HUES48 (cell line): ENCODE results near the gene GFRA4.
A peak's percentile ranks its signal among the peaks of the same experiment; 100 is the strongest.

ENCODE experiments used
- H3K27ac ChIP-seq: one replicate; pipeline ENCODE4 v1.7.0; 2013; ENCODE audit warnings: low read depth, low read length, inconsistent platforms
- H3K27me3 ChIP-seq: 2 replicates; pipeline ENCODE4 v1.6.1; 2013; ENCODE audit warnings: mild to moderate bottlenecking, low read length; ENCODE audit not compliant: control insufficient read depth, insufficient read depth
- H3K36me3 ChIP-seq: 2 replicates; pipeline ENCODE4 v1.6.1; 2013; ENCODE audit warnings: low read length; ENCODE audit not compliant: control insufficient read depth, insufficient read depth
- H3K4me1 ChIP-seq: 2 replicates; pipeline ENCODE4 v1.6.1; 2013; ENCODE audit warnings: mild to moderate bottlenecking, low read length; ENCODE audit not compliant: control insufficient read depth, insufficient read depth
- H3K4me3 ChIP-seq: 2 replicates; pipeline ENCODE4 v1.5.1; 2013; ENCODE audit warnings: mild to moderate bottlenecking, low read depth, low read length
- H3K9ac ChIP-seq: 2 replicates; pipeline ENCODE4 v1.6.1; 2013; ENCODE audit warnings: mild to moderate bottlenecking, low read depth, low read length, moderate library complexity
- H3K9me3 ChIP-seq: 2 replicates; pipeline ENCODE4 v1.6.1; 2013; ENCODE audit warnings: low read length; ENCODE audit not compliant: control insufficient read depth, insufficient read depth

Gene GFRA4

DNA sequence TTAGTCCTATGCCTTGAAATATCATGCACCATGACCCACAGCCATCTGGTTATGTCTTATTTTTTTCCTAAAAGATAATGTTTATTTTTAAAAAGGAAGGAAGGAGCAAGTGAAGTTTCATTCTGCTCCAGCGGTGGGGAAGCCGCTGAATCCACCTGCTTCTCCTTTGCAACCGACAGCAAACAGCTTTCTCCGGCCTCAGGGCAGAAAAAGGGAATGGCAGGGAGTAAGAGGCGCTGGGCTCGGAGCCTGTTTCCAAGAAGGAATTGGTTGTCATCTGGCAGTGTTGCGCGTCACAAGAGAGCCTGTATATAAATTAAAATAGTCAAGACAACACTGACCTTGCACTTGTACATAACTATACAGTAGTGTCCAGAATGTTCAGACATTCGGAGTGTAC, 14.2 kb downstream of the GFRA4 start:
- Histone ChIP-seq H3K27ac (no peak overlapping the region), H3K4me3 (no peak overlapping the region), H3K9me3 (no peaks in the 10 kb centered on the region), H3K27me3 (no peaks in the 10 kb centered on the region), H3K9ac (no peak overlapping the region), H3K4me1 (peaks cover 3% of the 10 kb centered on the region; the same call in 1 of the 2 replicates), H3K36me3 (peaks cover 11% of the 10 kb centered on the region)

DNA sequence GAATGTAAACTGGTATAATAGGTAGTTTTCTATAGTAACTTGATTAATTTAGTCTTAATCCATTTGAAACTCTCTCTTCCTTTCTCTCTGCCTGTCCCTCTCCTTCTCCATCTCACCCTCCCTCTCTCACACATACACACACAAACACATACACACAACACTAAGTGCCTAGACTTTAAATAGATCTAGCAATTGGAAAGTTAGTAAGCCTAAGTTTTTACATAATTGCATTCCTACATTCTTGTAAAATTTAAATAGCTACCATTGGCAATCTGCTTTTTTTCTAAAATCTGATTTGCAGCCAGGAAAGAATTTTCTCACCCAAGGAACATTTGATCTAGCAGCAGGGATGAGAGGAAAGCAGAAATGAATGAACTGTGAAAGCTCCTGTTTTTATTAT, 15.7 kb downstream of the GFRA4 start:
- H3K9ac ChIP-seq: no peak overlapping the region
- peaks cover 11% of the 10 kb centered on the region for H3K36me3 ChIP-seq
- H3K4me1 ChIP-seq: no peaks in the 10 kb centered on the region
- no peaks in the 10 kb centered on the region for H3K27me3 ChIP-seq
- H3K27ac ChIP-seq: no peak overlapping the region
- no peak overlapping the region for H3K4me3 ChIP-seq
- no peaks in the 10 kb centered on the region for H3K9me3 ChIP-seq

DNA sequence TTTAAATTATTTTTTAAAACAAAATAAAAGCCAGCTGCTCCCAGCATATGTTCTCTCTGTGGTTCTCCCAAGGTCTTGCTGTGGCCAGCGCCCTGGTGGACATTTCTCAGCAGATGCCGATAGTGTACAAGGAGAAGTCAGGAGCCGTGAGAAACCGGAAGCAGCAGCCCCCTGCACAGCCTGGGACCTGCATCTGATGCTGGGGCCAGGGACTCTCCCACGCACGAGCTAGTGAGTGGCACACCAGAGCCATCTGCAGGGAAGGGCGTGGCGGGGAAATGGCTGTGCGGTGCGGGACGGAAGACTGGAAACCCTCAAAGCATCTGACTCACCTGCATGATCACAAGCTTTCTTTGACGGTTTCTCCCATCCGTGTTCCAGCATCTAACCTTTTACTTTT, 16.5 kb downstream of the GFRA4 start:
- Histone ChIP-seq H3K9ac (no peak overlapping the region), H3K4me1 (no peaks in the 10 kb centered on the region), H3K9me3 (no peaks in the 10 kb centered on the region), H3K4me3 (no peak overlapping the region), H3K36me3 (peaks cover 11% of the 10 kb centered on the region), H3K27ac (no peak overlapping the region), H3K27me3 (no peaks in the 10 kb centered on the region)

DNA sequence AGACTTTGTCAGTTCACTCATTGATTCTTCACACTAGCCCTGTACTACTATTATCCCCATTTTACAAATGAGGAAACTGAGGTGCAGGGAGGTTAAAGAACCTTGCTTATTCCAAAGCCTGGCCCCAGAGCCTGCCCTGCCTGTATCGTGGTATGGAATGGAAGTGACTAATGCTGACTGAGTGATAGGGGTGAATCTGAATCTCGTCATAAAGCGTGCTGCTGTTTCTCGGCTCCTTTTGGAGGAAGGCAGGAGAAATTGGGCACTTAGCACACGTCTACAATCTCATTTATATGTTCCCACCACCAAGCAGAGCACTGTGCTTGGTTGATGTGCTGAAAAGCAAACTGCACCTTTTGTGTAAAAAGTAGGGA, 17.1 kb downstream of the GFRA4 start:
- Histone ChIP-seq H3K4me3 (no peak overlapping the region), H3K9me3 (no peaks in the 10 kb centered on the region), H3K9ac (no peak overlapping the region), H3K4me1 (no peaks in the 10 kb centered on the region), H3K27me3 (no peaks in the 10 kb centered on the region), H3K36me3 (peaks cover 11% of the 10 kb centered on the region), H3K27ac (no peak overlapping the region)

DNA sequence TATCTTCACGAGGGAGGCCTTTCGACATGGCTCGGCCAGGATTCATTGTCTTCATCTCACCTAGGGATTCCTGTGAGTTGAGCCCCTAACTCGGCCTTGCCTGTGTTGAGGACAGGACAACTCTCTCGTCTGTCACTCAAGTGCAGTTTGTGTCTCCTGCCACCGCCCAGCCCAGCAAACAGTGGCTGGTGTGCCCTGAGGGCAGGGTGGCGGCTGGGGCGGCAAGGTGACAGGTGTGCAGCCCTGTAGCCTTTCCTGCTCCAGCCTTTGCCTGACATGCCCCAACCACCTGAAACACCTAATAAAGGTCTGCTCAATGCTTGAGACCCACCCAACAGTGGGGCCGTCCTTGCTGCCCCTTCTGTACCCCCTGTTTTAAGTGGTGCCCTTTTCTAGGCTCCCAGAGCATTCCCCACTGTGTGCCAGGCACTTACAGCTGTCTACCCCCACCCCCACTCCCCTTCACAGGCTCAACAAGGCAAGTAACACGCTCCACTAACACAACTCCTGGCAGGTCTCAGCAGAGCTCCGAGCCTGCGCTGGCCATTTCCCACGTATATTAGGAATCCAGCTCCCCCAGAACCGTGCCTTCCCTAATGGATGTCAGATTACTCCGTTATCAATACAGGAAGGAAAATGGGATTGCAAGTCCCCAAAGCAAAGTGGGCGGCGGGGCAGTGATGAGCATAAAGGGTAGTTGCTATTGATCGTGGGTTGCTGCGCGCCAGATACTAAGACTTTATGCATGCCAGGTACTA, 17.7 kb downstream of the GFRA4 start:
- Histone ChIP-seq H3K9me3 (no peaks in the 10 kb centered on the region), H3K36me3 (peaks cover 11% of the 10 kb centered on the region), H3K27ac (no peak overlapping the region), H3K27me3 (no peaks in the 10 kb centered on the region), H3K4me3 (no peak overlapping the region), H3K4me1 (no peaks in the 10 kb centered on the region), H3K9ac (no peak overlapping the region)

DNA sequence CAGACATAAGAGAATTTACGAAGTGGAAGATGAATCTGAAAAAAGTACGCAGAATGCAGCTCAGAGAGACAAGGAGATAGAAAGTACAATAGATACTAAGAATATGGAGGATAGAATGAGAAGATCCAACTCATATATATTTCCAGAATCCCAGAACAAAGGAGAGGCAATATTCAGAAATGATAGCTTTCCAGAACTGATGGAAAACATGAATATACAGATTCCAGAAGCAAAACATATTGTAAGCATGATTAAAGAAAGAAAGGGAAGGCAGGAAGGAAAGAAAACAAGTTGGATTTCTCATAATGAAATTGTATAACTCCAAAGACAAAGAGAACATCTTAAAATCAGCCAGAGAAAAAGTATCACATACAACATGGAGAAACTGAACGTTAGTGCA, 22.9 kb downstream of the GFRA4 start:
- Histone ChIP-seq H3K9ac (no peak overlapping the region), H3K9me3 (no peaks in the 10 kb centered on the region)

DNA sequence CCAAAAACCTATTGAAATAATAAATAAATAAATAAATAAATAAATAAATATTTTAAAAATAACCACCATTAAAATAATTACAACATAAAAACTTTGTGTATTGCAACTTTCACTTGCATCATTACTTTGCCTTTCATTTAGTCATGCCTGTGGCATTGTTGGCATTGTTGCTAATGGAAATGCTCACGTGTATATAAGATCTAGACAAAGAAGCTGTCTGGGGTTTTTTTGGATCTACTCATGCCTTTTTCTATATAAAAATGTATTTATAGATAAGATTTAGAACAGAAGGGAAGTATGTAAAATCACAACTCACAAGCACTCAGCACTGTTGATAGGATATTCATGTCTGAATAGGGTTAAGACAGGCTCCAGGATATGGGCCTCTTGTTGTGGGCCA, 27.9 kb downstream of the GFRA4 start:
- H3K27me3 ChIP-seq: no peaks in the 10 kb centered on the region
- H3K36me3 ChIP-seq: no peaks in the 10 kb centered on the region
- H3K27ac ChIP-seq: no peak overlapping the region
- no peaks in the 10 kb centered on the region for H3K9me3 ChIP-seq
- no peak overlapping the region for H3K9ac ChIP-seq
- peaks cover 2% of the 10 kb centered on the region; the same call in 1 of the 2 replicates for H3K4me1 ChIP-seq
- H3K4me3 ChIP-seq: no peak overlapping the region

More for the DNA sequence above, 22.9 kb downstream of the GFRA4 start:
- H3K27ac ChIP-seq: no peak overlapping the region
- H3K36me3 ChIP-seq: peaks cover 1% of the 10 kb centered on the region
- no peaks in the 10 kb centered on the region for H3K4me1 ChIP-seq
- no peaks in the 10 kb centered on the region for H3K27me3 ChIP-seq
- H3K4me3 ChIP-seq: no peak overlapping the region

DNA sequence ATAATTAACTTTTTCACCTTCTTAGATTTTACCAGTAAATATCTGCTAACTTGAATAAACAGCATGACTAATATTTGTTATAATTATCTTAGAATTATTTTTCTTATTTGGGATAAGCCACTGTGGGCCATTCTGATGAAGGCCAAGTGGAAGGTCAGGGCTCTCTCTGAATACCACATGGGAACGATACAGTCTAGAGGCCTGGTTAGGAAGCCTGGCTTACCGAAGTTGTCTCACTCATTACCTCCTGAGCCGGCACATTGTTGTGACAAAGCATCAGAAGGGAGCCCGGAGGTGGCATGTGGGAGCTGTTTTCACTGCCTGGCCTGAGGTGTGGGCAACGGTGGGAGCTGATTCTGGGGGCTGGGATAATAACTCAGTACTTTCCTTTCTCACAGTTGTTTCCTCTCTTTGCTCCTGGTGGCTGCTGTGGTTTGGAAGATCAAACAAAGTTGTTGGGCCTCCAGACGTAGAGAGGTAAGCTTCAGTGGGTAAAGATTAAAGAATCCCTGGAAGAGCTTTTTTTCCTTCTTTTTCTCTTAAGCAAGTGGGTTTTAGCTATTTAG, 29.2 kb downstream of the GFRA4 start:
- H3K9ac ChIP-seq: no peak overlapping the region
- no peaks in the 10 kb centered on the region for H3K36me3 ChIP-seq
- peaks cover 10% of the 10 kb centered on the region for H3K4me1 ChIP-seq
- H3K9me3 ChIP-seq: no peaks in the 10 kb centered on the region
- H3K27ac ChIP-seq: no peak overlapping the region
- H3K4me3 ChIP-seq: no peak overlapping the region
- H3K27me3 ChIP-seq: no peaks in the 10 kb centered on the region

DNA sequence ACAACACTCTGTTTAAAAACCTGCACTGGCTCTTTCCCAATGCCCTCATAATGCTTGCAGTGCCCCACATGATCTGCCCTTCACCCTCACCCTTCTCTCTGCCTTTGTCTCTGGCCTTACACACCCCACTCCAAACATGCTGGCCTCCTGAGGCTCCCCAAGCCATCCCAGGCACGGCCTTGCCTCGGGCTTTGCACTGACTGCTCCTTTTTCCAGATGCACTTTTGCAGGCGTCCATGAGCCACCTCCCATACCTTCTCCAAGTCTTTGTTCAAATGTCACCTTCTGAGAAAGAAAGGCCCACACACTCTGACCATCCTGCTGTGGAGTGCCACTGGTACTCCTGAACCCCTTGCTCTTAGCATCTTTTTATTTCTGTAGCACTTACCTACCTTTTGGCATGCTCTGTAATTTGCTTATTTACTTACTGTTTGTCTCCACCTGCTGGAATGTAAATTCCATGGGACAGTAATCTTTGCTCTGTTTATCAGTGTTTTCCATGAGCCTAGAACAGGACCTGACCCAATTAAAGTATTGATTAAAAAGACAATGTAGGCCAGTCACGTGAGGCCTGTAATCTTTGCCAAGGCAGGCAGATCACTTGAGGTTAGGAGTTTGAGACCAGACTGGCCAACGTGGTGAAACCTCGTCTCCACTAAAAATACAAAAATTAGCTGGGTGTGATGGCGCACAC, 30.7 kb downstream of the GFRA4 start:
- Histone ChIP-seq H3K9ac (no peak overlapping the region), H3K4me3 (no peak overlapping the region), H3K36me3 (no peaks in the 10 kb centered on the region), H3K27me3 (no peaks in the 10 kb centered on the region), H3K4me1 (peaks cover 10% of the 10 kb centered on the region), H3K27ac (no peak overlapping the region), H3K9me3 (no peaks in the 10 kb centered on the region)

DNA sequence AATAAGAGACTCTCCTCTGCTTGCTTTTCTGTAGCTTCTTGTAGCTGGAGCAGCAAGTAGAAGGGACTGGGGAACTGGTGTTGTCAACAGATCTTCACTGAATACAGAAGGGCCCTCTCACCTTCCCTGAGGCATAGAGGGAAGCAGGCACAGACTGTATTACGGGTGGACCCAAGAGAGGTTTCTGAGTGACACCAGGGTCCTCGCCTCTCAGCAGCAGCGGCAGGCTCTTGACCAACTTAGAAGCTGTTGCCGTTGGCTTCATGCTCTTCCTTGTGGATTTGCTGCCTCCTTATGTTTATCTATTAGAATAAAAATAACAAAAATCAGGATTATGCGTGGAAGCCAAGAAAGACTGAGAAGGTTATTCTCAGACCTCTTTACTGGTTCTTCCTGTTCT, 31.7 kb downstream of the GFRA4 start:
- H3K9me3 ChIP-seq: no peaks in the 10 kb centered on the region
- no peak overlapping the region for H3K4me3 ChIP-seq
- H3K4me1 ChIP-seq: peaks cover 10% of the 10 kb centered on the region
- no peak overlapping the region for H3K9ac ChIP-seq
- no peaks in the 10 kb centered on the region for H3K27me3 ChIP-seq
- no peak overlapping the region for H3K27ac ChIP-seq
- no peaks in the 10 kb centered on the region for H3K36me3 ChIP-seq

DNA sequence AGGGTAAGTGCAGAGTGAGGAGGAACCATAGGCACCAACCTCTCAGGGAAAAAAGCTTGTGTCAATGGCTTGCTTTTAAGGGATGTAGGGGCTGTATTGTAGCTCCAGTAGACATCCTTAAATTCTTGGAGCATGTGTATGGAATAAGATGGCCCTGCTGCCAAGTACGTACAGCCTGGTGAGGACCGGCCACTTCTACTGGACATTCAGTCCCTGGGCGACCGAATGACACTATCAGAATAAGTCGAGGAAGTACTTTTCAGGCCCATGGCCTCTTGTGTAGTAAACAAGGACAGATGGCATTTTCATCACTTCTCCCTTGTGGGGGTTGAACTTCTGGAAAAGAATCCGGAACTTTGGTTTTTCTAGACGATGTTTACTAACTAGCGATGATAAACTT, 32.8 kb downstream of the GFRA4 start:
- H3K27me3 ChIP-seq: no peaks in the 10 kb centered on the region
- H3K36me3 ChIP-seq: no peaks in the 10 kb centered on the region
- no peak overlapping the region for H3K4me3 ChIP-seq
- peaks cover 10% of the 10 kb centered on the region for H3K4me1 ChIP-seq
- no peak overlapping the region for H3K9ac ChIP-seq
- no peaks in the 10 kb centered on the region for H3K9me3 ChIP-seq
- H3K27ac ChIP-seq: peak overlapping the region; percentile 32
